CD4-positive, alpha-beta T cell (primary cell): ENCODE measurements around the gene DTNB. TPM values are rescaled to one million over a fixed set of nuclear protein-coding genes. Genes with fewer than 3 reads are reported as not detected.

Experiments used
- ATAC-seq: fragments of 200-7000 bp; cut with Tn5 transposase; one replicate; pipeline ENCODE4 v1.10.0; 2022; ENCODE audit warnings: mild to moderate bottlenecking; ENCODE audit not compliant: poor library complexity
- CTCF ChIA-PET: fragments of 350-600 bp; sonication (Branson Sonifier 250); formaldehyde crosslinking; loops from one replicate; lab custom pipeline; 2021; ENCODE audit warnings: antibody characterized with exemption, inconsistent platforms; lab: Charles Lee
- POLR2A ChIA-PET: fragments of 350-600 bp; sonication (Branson Sonifier 250); formaldehyde crosslinking; loops from one replicate; lab custom pipeline; 2021; ENCODE audit warnings: antibody characterized with exemption, inconsistent platforms; lab: Charles Lee
- DNase-seq, 14 experiments: peaks; one replicate each; pipeline ENCODE4 v3.0.0-alpha.2; 2013 to 2020; ENCODE audit warnings: mixed read lengths in 2 of 14
- H3K27ac ChIP-seq, 2 donors: one replicate each; pipeline versions ENCODE4 v1.5.1 to v1.7.0; 2013; ENCODE audit warnings: low read length in 2 of 2, low read depth in 1 of 2, mild to moderate bottlenecking in 1 of 2
- H3K27me3 ChIP-seq, 2 experiments: 1 replicate in 1 of 2; 2 replicates in 1 of 2; pipeline versions ENCODE4 v1.6.1 to v1.7.0; 2013; ENCODE audit warnings: low read length in 2 of 2, control low read depth in 1 of 2, mild to moderate bottlenecking in 1 of 2, moderate library complexity in 1 of 2; ENCODE audit not compliant: insufficient read depth in 2 of 2, control insufficient read depth in 1 of 2
- H3K36me3 ChIP-seq: one replicate; pipeline ENCODE4 v1.6.1; 2013; ENCODE audit warnings: low read length, control low read depth; ENCODE audit not compliant: insufficient read depth
- H3K4me1 ChIP-seq: one replicate; pipeline ENCODE4 v1.6.1; 2013; ENCODE audit warnings: low read length, control low read depth; ENCODE audit not compliant: insufficient read depth
- H3K4me3 ChIP-seq: one replicate; pipeline ENCODE4 v1.5.1; 2013; ENCODE audit warnings: mild to moderate bottlenecking, low read length, moderate library complexity
- H3K9me3 ChIP-seq, 2 experiments: 1 replicate in 1 of 2; 2 replicates in 1 of 2; pipeline versions ENCODE4 v1.6.1 to v1.7.0; 2013; ENCODE audit warnings: low read length in 2 of 2, mild to moderate bottlenecking in 2 of 2, control low read depth in 1 of 2, moderate library complexity in 1 of 2; ENCODE audit not compliant: control insufficient read depth in 1 of 2, insufficient read depth in 1 of 2
- H3K27ac Mint-ChIP-seq: one replicate; pipeline ENCODE4 v1.8.0; 2020; ENCODE audit warnings: mixed read lengths
- H3K27me3 Mint-ChIP-seq: one replicate; pipeline ENCODE4 v1.8.0; 2021; ENCODE audit warnings: mixed read lengths
- H3K36me3 Mint-ChIP-seq: one replicate; pipeline ENCODE4 v1.8.0; 2021; ENCODE audit warnings: low read depth, mixed read lengths
- H3K4me1 Mint-ChIP-seq: one replicate; pipeline ENCODE4 v1.8.0; 2021; ENCODE audit warnings: low read depth, mixed read lengths
- H3K4me3 Mint-ChIP-seq: one replicate; pipeline ENCODE4 v1.8.0; 2020; ENCODE audit warnings: mild to moderate bottlenecking, mixed read lengths
- H3K9me3 Mint-ChIP-seq: one replicate; pipeline ENCODE4 v1.8.0; 2020; ENCODE audit warnings: mixed read lengths
- intact Hi-C, 2 experiments: fragments of 100-400 bp; cut with DNase I in 1 of 2; cut with micrococcal nuclease in 1 of 2; formaldehyde crosslinking; loops; one replicate each; pipeline versions ENCODE4 v1.15.1 to v1.9.0; 2023 to 2025; cut with DNase I, micrococcal nuclease
- total RNA-seq, 174 experiments: library from RNA in 2 of 174; stranded (reverse) in 2 of 174; gene quantifications; one replicate each; pipeline ENCODE4 v1.2.3 and lab custom pipeline; 2021 to 2026
- TF ChIP-seq, protein P1 (sequence below): fragments of 200-600 bp; IDR thresholded peaks from one replicate; pipeline ENCODE4 v1.8.0; 2022; ENCODE audit warnings: antibody characterized with exemption, mild to moderate bottlenecking

DTNB gene
- total RNA-seq, 2 experiments from 2014 or later: 30.1 to 33.6 TPM

DNA sequence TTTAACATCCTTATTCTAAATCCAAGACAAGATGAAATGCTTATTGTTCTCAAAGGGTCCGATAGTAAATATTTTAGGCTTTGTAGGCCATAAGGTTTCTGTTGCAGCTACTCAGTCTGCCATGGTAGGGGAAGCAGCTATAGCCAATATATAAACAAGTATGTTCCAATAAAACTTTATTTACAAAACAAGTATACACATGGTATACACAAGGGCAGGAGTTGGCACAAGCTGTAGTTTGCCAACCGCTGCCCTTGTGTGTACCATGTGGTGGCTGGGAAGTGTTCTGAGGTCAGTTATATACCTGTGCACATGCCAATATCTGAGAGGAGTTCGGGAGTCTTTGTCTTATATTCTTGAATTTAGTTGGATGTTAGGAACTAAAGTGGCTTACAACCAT, 205.6 kb downstream of the DTNB start:
- ATAC-seq (no peak), DNase-seq (no peak)
- H3K4me1 ChIP-seq: no peaks in the 10 kb centered on the region
- Mint-ChIP-seq H3K9me3 (no peaks in the 10 kb centered on the region), H3K4me1 (no peaks in the 10 kb centered on the region), H3K27me3 (no peaks in the 10 kb centered on the region), H3K4me3 (no peak overlapping the region), H3K36me3 (peaks cover 25% of the 10 kb centered on the region), H3K27ac (no peak overlapping the region)
- no peak overlapping the region for H3K27ac ChIP-seq
- H3K27me3 ChIP-seq: no peaks in the 10 kb centered on the region
- ChIA-PET CTCF (no interaction called here), POLR2A (interaction anchor here (0.5 kb wide), 1 partner anchor 216 kb away, joined by 3 read pairs; no protein-coding TSS in a partner anchor)
- H3K36me3 ChIP-seq: peaks cover 2% of the 10 kb centered on the region
- intact Hi-C loops: no loop called here
- H3K9me3 ChIP-seq: no peaks in the 10 kb centered on the region
- TF ChIP-seq, protein P1, sequence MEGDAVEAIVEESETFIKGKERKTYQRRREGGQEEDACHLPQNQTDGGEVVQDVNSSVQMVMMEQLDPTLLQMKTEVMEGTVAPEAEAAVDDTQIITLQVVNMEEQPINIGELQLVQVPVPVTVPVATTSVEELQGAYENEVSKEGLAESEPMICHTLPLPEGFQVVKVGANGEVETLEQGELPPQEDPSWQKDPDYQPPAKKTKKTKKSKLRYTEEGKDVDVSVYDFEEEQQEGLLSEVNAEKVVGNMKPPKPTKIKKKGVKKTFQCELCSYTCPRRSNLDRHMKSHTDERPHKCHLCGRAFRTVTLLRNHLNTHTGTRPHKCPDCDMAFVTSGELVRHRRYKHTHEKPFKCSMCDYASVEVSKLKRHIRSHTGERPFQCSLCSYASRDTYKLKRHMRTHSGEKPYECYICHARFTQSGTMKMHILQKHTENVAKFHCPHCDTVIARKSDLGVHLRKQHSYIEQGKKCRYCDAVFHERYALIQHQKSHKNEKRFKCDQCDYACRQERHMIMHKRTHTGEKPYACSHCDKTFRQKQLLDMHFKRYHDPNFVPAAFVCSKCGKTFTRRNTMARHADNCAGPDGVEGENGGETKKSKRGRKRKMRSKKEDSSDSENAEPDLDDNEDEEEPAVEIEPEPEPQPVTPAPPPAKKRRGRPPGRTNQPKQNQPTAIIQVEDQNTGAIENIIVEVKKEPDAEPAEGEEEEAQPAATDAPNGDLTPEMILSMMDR: no peak
- H3K4me3 ChIP-seq: no peak overlapping the region

DNA sequence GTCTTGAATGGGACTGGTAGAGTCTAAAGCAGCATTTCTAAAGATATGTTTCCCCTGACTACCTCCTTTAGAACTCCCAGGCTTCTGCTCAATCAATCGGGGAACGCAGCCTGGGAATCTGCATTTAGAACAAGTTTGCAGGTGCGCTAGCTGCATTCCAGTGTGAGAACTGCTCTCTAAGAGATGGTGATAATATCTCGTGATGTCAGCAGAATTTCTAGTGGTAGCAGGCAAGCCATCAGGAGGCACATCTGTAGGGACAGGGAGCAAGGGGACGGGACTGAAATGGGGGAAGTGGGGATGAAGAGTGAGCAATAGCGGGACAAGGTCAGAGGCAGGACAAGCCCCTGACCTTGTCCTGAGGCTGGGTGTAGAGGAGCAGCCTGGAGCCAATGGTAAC, 211.4 kb downstream of the DTNB start:
- H3K4me1 ChIP-seq: no peaks in the 10 kb centered on the region
- DNase-seq: no peak
- no peak overlapping the region for H3K27ac Mint-ChIP-seq
- no peaks in the 10 kb centered on the region for H3K36me3 Mint-ChIP-seq
- H3K36me3 ChIP-seq: no peaks in the 10 kb centered on the region
- H3K9me3 ChIP-seq: no peaks in the 10 kb centered on the region
- no peak overlapping the region for H3K4me3 Mint-ChIP-seq
- POLR2A ChIA-PET: no interaction called here
- no peaks in the 10 kb centered on the region for H3K4me1 Mint-ChIP-seq
- no peaks in the 10 kb centered on the region for H3K27me3 ChIP-seq
- no peak overlapping the region for H3K4me3 ChIP-seq
- TF ChIP-seq, protein P1: no peak
- H3K9me3 Mint-ChIP-seq: no peaks in the 10 kb centered on the region
- CTCF ChIA-PET: no interaction called here
- ATAC-seq: no peak
- no peak overlapping the region for H3K27ac ChIP-seq
- H3K27me3 Mint-ChIP-seq: no peaks in the 10 kb centered on the region
- intact Hi-C loops: no loop called here

DNA sequence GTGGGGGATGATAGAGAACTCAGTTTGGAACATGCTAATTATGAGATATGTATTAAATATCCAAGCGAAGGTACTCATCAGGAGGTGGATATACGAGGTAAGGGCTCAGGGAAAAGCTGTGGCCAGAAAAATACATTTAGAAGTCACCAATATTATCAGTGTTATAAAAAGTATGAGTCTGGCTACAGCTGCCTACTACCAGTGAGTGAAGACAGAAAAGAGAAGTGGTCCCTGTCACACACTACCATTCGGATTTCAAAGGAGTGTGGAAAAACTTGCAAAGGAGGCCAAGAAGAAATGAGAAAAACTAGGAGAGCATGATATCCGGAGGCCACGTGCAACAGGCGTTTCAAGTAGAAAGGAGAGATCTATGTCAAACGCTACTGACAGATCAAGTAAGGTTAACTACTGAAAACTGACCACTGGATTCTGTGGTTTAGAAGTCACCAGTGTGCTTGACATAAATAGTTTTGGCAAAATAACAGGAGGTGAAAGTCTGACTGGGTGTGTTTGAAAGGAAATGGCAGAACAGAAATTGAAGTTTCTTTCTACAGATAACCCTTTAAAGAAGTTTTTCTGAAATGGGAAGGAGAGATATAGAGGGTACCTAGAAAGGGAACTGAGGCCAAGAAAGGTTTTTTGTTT, 213.0 kb downstream of the DTNB start:
- no peaks in the 10 kb centered on the region for H3K9me3 Mint-ChIP-seq
- no peaks in the 10 kb centered on the region for H3K9me3 ChIP-seq

More for the DNA sequence above, 213.0 kb downstream of the DTNB start:
- Mint-ChIP-seq H3K27ac (no peak overlapping the region), H3K27me3 (no peaks in the 10 kb centered on the region), H3K4me3 (no peak overlapping the region), H3K4me1 (no peaks in the 10 kb centered on the region), H3K36me3 (no peaks in the 10 kb centered on the region)
- H3K4me3 ChIP-seq: no peak overlapping the region
- no peaks in the 10 kb centered on the region for H3K36me3 ChIP-seq
- DNase-seq (no peak), ATAC-seq (no peak)
- POLR2A ChIA-PET: no interaction called here
- H3K27ac ChIP-seq: no peak overlapping the region
- no peaks in the 10 kb centered on the region for H3K27me3 ChIP-seq
- CTCF ChIA-PET: no interaction called here
- intact Hi-C loops: no loop called here
- TF ChIP-seq, protein P1: no peak
- no peaks in the 10 kb centered on the region for H3K4me1 ChIP-seq
